Measurements from ENCODE around the gene RGS17.

RGS17 gene

GRCh38 chr6:153084393-153084792, 46.7 kb downstream of the RGS17 start:
- TF ChIP-seq CTCF (IDR thresholded peaks at IDR 0.05; ENCODE audit: low read depth, low read length) = no peak
- H3K4me3 ChIP-seq (ENCODE audit: low read depth, low read length) = no peak overlapping the region

- no peak for TF ChIP-seq CTCF (IDR thresholded peaks at IDR 0.05; ENCODE audit: low read depth, low read length)
- no peak overlapping the region for H3K4me3 ChIP-seq (ENCODE audit: low read depth, low read length)
Measured at GRCh38 chr6:153083869-153084268, 47.2 kb downstream of the RGS17 start.

GRCh38 chr6:153081914-153082313, 49.2 kb downstream of the RGS17 start:
- no peak for TF ChIP-seq CTCF (IDR thresholded peaks at IDR 0.05; ENCODE audit: low read depth, low read length)
- no peak overlapping the region for H3K4me3 ChIP-seq (ENCODE audit: low read depth, low read length)

GRCh38 chr6:153076431-153076830, 54.7 kb downstream of the RGS17 start:
- H3K4me3 ChIP-seq (ENCODE audit: low read depth, low read length) = no peak overlapping the region
- no peak for TF ChIP-seq CTCF (IDR thresholded peaks at IDR 0.05; ENCODE audit: low read depth, low read length)

- TF ChIP-seq CTCF (IDR thresholded peaks at IDR 0.05; ENCODE audit: low read depth, low read length) = no peak
- no peak overlapping the region for H3K4me3 ChIP-seq (ENCODE audit: low read depth, low read length)
Measured at GRCh38 chr6:153074761-153075160, 56.3 kb downstream of the RGS17 start.

GRCh38 chr6:153073841-153074240, 57.2 kb downstream of the RGS17 start:
- no peak overlapping the region for H3K4me3 ChIP-seq (ENCODE audit: low read depth, low read length)
- no peak for TF ChIP-seq CTCF (IDR thresholded peaks at IDR 0.05; ENCODE audit: low read depth, low read length)

- H3K4me3 ChIP-seq (ENCODE audit: low read depth, low read length) = no peak overlapping the region
- TF ChIP-seq CTCF (IDR thresholded peaks at IDR 0.05; ENCODE audit: low read depth, low read length) = no peak
Measured at GRCh38 chr6:153070756-153071155, 60.3 kb downstream of the RGS17 start.
